ENCODE data around the gene TEKTIP1. TPM values are rescaled to one million over a fixed set of nuclear protein-coding genes. Genes with fewer than 3 reads are reported as not detected.

The TEKTIP1 gene
- 1 to 10 TPM in 1 of 2 donors, under 1 TPM in 1; 0.41 to 5.3 TPM for total RNA-seq

DNA sequence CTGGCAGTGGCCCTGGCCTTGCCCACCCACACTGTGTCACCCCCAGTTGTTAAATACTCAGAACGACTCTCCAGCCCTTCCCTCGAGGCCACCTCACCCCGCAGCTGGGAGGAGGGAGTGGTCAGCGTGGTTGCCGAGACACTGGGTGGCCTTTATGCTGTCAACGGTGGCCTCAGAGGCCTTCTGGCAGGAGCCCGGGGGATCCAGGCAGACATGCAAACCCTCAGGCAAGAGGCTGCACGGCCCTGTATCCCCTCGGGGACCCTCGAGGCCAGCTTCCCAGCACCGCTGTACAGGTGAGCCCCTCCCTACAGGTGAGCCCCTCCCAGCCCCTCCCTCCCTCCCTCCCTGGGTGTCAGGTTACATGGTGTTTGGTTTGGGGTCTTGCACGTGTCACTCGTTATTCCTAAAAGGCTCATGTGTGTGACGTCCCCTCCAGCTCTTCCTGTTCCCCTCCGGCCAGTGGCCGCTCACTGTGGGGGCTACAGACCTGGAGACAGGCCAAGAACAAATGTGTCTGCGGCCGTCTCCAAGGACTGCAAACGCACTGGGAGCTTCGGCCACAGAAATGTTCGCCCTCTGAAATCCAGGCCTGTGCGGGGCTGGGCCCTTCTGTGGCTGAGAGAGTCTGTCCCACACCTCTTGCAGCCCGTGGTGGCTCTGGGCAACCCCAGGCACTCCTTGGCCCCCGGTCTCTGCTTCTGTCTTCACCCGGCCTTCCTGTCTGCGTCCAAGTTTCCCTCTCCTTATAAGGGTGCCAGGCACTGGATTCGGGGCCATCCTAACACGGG lies at the start of gene TEKTIP1:
TSS of gene TEKTIP1 (plus strand) at position 210 of the 791 bp plus-strand sequence. CDS start at position 214, 4 bp downstream.
- no peak within 1 kb of the TSS for H3K4me3 ChIP-seq
- WGBS: 44% methylated on average over 26 of the region's 28 CpGs
- H3K4me1 ChIP-seq (replicated peaks): no peaks in the 10 kb centered on the region
- no peaks in the 10 kb centered on the region for H3K36me3 ChIP-seq
- no peak for DNase-seq (ENCODE audit: low spot score)
- no peaks in the 10 kb centered on the region for H3K27me3 ChIP-seq (replicated peaks; ENCODE audit: insufficient read depth)
- no peaks in the 10 kb centered on the region for H3K9me3 ChIP-seq
- H3K27ac ChIP-seq: no peak within 1 kb of the TSS
- intact Hi-C loops (cut with DNase I): no loop called here
- TF ChIP-seq, protein P1, sequence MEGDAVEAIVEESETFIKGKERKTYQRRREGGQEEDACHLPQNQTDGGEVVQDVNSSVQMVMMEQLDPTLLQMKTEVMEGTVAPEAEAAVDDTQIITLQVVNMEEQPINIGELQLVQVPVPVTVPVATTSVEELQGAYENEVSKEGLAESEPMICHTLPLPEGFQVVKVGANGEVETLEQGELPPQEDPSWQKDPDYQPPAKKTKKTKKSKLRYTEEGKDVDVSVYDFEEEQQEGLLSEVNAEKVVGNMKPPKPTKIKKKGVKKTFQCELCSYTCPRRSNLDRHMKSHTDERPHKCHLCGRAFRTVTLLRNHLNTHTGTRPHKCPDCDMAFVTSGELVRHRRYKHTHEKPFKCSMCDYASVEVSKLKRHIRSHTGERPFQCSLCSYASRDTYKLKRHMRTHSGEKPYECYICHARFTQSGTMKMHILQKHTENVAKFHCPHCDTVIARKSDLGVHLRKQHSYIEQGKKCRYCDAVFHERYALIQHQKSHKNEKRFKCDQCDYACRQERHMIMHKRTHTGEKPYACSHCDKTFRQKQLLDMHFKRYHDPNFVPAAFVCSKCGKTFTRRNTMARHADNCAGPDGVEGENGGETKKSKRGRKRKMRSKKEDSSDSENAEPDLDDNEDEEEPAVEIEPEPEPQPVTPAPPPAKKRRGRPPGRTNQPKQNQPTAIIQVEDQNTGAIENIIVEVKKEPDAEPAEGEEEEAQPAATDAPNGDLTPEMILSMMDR (IDR thresholded peaks at IDR 0.05): no peak
- TF ChIP-seq POLR2A (IDR thresholded peaks at IDR 0.05) (no peak), POLR2AphosphoS5 (IDR thresholded peaks at IDR 0.05) (no peak)

DNA sequence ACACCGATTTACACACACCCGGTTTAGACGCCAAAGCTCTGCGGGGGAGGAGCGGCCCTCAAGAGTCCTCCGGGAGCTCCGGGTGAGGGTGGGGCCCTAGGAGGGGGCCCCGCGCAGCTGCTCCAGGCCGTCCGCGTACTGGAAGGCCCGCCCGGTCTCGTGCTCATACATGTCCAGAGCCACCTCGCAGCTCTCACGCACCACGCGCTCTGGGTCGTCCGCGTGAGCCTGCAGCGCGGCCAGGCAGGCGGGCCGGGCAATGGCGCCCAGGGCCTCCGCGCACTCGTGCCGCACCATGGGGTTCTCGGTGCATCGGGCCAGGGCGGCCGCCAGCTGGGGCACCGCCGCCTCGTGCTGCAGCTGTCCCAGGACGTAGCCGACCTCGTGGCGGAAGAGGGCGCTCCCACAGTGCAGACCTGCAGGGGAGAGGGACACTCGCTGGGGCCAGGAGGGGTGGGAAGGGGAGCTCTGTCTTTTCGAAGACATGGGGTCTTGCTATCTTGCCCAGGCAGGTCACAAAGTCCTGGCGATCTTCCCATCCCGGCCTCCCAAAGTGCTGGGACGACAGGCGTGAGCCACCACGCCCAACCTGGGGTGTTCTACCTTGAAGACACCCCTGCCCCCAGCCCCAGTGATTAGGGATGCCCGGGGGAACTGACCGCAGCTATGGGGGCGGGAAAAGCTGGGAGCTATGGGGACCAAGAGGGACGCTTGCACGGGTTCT lies 47.4 kb upstream of the TEKTIP1 start:
- 90% methylated on average over 53 of the region's 55 CpGs for WGBS
- Histone ChIP-seq H3K9me3 (no peaks in the 10 kb centered on the region), H3K4me1 (replicated peaks) (no peaks in the 10 kb centered on the region), H3K36me3 (peaks cover 4 to 7% of the 10 kb centered on the region in 2 donors), H3K27ac (no peak overlapping the region), H3K4me3 (no peak overlapping the region), H3K27me3 (replicated peaks; ENCODE audit: insufficient read depth) (no peaks in the 10 kb centered on the region)
- intact Hi-C loops (cut with DNase I): no loop called here
- TF ChIP-seq POLR2A (IDR thresholded peaks at IDR 0.05): no peak
- TF ChIP-seq POLR2AphosphoS5 (IDR thresholded peaks at IDR 0.05): no peak
- TF ChIP-seq, protein P1 (IDR thresholded peaks at IDR 0.05): no peak
- no peak for DNase-seq (ENCODE audit: low spot score)

DNA sequence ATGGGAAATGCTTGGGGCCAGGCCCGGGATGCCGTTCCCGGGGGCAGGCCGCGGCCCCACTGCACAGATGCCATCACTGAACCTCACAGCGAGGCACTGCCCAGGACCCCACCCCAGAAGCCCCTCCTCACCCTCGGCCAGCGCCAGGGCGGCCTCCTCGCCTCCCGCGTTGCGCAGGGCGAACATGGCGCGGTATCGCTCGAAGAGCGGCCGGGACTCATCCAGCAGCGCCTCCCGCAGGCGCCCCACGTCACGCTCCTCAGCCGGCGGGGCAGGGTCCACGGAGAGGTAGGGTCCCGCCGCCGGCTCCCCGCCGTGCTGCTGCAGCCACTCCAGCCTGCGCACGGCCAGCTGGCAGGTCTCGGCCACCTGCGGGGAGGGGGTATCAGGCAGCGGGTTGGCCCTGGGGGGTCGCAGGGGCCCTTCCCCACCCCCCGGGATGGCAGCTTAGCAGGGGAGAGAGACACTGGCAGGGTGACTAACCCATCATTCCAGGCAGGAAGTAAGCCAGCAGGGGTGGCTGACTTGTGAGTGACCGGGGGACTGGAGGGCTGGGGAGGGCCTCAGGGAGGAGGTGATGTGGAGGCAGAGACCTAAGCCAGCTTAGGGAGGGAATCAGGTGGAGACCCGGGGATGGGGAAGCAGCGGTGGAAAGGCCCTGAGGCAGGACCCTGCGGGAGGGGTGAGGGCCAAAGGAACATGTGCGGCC lies 46.7 kb upstream of the TEKTIP1 start:
- intact Hi-C loops (cut with DNase I): no loop called here
- Histone ChIP-seq H3K27me3 (replicated peaks; ENCODE audit: insufficient read depth) (no peaks in the 10 kb centered on the region), H3K4me1 (replicated peaks) (no peaks in the 10 kb centered on the region), H3K4me3 (no peak overlapping the region), H3K27ac (no peak overlapping the region), H3K36me3 (peaks cover 4 to 7% of the 10 kb centered on the region in 2 donors), H3K9me3 (no peaks in the 10 kb centered on the region)
- no peak for TF ChIP-seq POLR2AphosphoS5 (IDR thresholded peaks at IDR 0.05)
- TF ChIP-seq, protein P1 (IDR thresholded peaks at IDR 0.05): no peak
- DNase-seq (ENCODE audit: low spot score): no peak
- 94% methylated on average over 45 of the region's 45 CpGs for WGBS

DNA sequence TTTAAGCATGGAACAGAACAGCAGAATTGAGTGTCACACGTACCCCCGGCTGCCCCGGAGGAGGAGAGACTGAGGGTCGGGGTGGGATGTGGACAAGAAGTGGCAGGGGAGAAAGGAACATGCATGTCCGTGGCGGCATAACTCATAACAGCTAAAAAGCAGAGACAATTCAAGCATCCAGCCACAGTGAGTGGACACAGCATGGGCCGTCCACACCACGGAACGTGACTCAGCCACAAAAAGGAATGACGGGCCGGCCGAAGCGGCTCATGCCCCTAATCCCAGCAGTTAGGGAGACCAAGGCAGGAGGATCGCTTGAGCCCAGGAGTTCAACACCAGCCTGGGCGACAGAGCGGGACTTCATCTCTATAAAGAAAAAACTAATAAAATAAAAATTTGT lies 46.1 kb upstream of the TEKTIP1 start:
- Histone ChIP-seq H3K27ac (no peak overlapping the region), H3K9me3 (no peaks in the 10 kb centered on the region), H3K36me3 (peaks cover 4 to 7% of the 10 kb centered on the region in 2 donors), H3K27me3 (replicated peaks; ENCODE audit: insufficient read depth) (no peaks in the 10 kb centered on the region), H3K4me3 (no peak overlapping the region), H3K4me1 (replicated peaks) (no peaks in the 10 kb centered on the region)
- TF ChIP-seq POLR2A (IDR thresholded peaks at IDR 0.05) (no peak), POLR2AphosphoS5 (IDR thresholded peaks at IDR 0.05) (no peak)
- TF ChIP-seq, protein P1 (IDR thresholded peaks at IDR 0.05): no peak
- WGBS: 95% methylated on average over 16 of the region's 16 CpGs
- intact Hi-C loops (cut with DNase I): no loop called here
- no peak for DNase-seq (ENCODE audit: low spot score)
